ENCODE measurements around the gene MFSD6. TPM values are rescaled to one million over a fixed set of nuclear protein-coding genes. Genes with fewer than 3 reads are reported as not detected.

Gene MFSD6
- polyA plus RNA-seq, 1 of the 3 experiments (the other 2 are of a cell fraction): 15.1 TPM

DNA sequence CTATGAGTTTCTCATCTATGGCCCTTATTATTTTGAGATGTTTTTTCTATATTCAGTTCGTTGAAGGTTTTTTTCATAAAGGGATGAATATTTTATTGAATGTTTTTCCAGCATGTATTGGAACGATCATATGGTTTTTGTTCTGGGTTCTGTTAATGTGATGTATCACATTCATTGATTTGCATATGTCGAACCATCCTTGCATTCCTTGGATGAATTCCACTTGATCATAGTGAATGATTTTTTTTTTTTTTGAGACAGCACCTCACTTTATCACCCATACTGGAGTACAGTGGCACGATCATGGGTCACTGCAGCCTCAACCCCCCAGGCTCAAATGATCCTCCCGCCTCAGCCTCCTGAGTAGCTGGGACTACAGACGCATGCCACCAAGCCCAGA is 131.9 kb downstream of the MFSD6 start:
- ChIA-PET CTCF (no interaction called here), POLR2A (no interaction called here)
- no peak overlapping the region for H3K27ac ChIP-seq (ENCODE audit: low read depth in 2 of 2, low read length in 1 of 2)
- no peak overlapping the region for H2AFZ ChIP-seq (ENCODE audit: low read depth)
- no peak for DNase-seq
- H3K4me3 ChIP-seq (ENCODE audit: low read depth in 2 of 2, low read length in 1 of 2): no peak overlapping the region
- no peaks in the 10 kb centered on the region for H3F3A ChIP-seq (replicated peaks; ENCODE audit: insufficient read depth)
- peaks cover 17% of the 10 kb centered on the region for H3K9me3 ChIP-seq
- no peaks in the 10 kb centered on the region for H3K9me2 ChIP-seq
- peaks cover 0 to 2% of the 10 kb centered on the region in 2 experiments; a peak in 1 of 4 replicates for H3K4me1 ChIP-seq (ENCODE audit: control insufficient read depth in 1 of 2, insufficient read depth in 2 of 2, low read depth in 1 of 2, low read length in 1 of 2)
- H3K36me3 ChIP-seq (replicated peaks in 1 of 2; ENCODE audit: control insufficient read depth in 1 of 2, insufficient read depth in 2 of 2, low read length in 1 of 2): no peaks in the 10 kb centered on the region
- no peak overlapping the region for H3K9ac ChIP-seq
- 71% methylated on average over 6 of the region's 6 CpGs for WGBS (ENCODE audit: low lambda C conversion rate)
- H3K4me2 ChIP-seq: no peak overlapping the region
- no peaks in the 10 kb centered on the region for H3K27me3 ChIP-seq (ENCODE audit: insufficient read depth)
- no peaks in the 10 kb centered on the region for H4K20me1 ChIP-seq (ENCODE audit: insufficient read depth)
- H3K79me2 ChIP-seq (ENCODE audit: insufficient read depth): no peaks in the 10 kb centered on the region
- TF ChIP-seq SIN3A (IDR thresholded peaks at IDR 0.05; ENCODE audit: borderline replicate concordance, low read depth, low read length) (no peak), EZH2phosphoT487 (IDR thresholded peaks at IDR 0.05; ENCODE audit: borderline replicate concordance, low read depth) (no peak), RCOR1 (IDR thresholded peaks at IDR 0.05; ENCODE audit: low read length) (no peak), YY1 (IDR thresholded peaks at IDR 0.05; ENCODE audit: low read depth) (no peak), NRF1 (IDR thresholded peaks at IDR 0.05; ENCODE audit: low read depth, low read length) (no peak), TCF12 (IDR thresholded peaks at IDR 0.05) (no peak), GABPA (IDR thresholded peaks at IDR 0.05; ENCODE audit: low read depth) (no peak), REST (IDR thresholded peaks at IDR 0.05; ENCODE audit: low read depth, low read length) (no peak), RFX5 (IDR thresholded peaks at IDR 0.05; ENCODE audit: low read length) (no peak), MXI1 (IDR thresholded peaks at IDR 0.05; ENCODE audit: low read depth, low read length) (no peak), FOSL2 (IDR thresholded peaks at IDR 0.05; ENCODE audit: borderline replicate concordance, low read depth) (no peak), EP300 (IDR thresholded peaks at IDR 0.05; ENCODE audit: borderline replicate concordance in 1 of 2, low read depth in 1 of 2, low read length in 1 of 2) (no peak), TAF1 (IDR thresholded peaks at IDR 0.05; ENCODE audit: borderline replicate concordance, low read depth, low read length) (no peak), RAD21 (IDR thresholded peaks at IDR 0.05; ENCODE audit: low read length) (no peak), GATA2 (CRISPR knock-in tag; IDR thresholded peaks at IDR 0.05) (no peak), NFIC (IDR thresholded peaks at IDR 0.05; ENCODE audit: borderline replicate concordance) (no peak), ZBTB33 (IDR thresholded peaks at IDR 0.05; ENCODE audit: borderline replicate concordance, low read depth) (no peak), SMC3 (IDR thresholded peaks at IDR 0.05; ENCODE audit: low read depth, low read length) (no peak)
- TF ChIP-seq, protein P1, sequence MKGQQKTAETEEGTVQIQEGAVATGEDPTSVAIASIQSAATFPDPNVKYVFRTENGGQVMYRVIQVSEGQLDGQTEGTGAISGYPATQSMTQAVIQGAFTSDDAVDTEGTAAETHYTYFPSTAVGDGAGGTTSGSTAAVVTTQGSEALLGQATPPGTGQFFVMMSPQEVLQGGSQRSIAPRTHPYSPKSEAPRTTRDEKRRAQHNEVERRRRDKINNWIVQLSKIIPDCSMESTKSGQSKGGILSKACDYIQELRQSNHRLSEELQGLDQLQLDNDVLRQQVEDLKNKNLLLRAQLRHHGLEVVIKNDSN (IDR thresholded peaks at IDR 0.05; ENCODE audit: borderline replicate concordance, low read depth): no peak
- TF ChIP-seq, protein P2, sequence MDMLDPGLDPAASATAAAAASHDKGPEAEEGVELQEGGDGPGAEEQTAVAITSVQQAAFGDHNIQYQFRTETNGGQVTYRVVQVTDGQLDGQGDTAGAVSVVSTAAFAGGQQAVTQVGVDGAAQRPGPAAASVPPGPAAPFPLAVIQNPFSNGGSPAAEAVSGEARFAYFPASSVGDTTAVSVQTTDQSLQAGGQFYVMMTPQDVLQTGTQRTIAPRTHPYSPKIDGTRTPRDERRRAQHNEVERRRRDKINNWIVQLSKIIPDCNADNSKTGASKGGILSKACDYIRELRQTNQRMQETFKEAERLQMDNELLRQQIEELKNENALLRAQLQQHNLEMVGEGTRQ (IDR thresholded peaks at IDR 0.05; ENCODE audit: borderline replicate concordance, low read depth, low read length): no peak
